ENCODE measurements around the gene TXNRD2.
"Not testable (repeated sequence)": the region's sequence is repeated elsewhere in the genome, so short reads cannot be mapped to it uniquely, and the experiment has no call there.

- TF ChIP-seq CTCF (IDR thresholded peaks at IDR 0.05; ENCODE audit: low read length); EZH2 (optimal IDR thresholded peaks at IDR 0.05; ENCODE audit: low read depth, low read length): not testable (repeated sequence)
These were observed 58.2 kb downstream of the TXNRD2 start for GRCh38 chr22:19883446-19883845.

Measured in MM.1S (cell line).